ENCODE data around the gene ZBTB7A. TPM values are rescaled to one million over a fixed set of nuclear protein-coding genes. Genes with fewer than 3 reads are reported as not detected.

The ZBTB7A gene
- total RNA-seq, 1 experiment from 2014 or later = 25.9 TPM

DNA sequence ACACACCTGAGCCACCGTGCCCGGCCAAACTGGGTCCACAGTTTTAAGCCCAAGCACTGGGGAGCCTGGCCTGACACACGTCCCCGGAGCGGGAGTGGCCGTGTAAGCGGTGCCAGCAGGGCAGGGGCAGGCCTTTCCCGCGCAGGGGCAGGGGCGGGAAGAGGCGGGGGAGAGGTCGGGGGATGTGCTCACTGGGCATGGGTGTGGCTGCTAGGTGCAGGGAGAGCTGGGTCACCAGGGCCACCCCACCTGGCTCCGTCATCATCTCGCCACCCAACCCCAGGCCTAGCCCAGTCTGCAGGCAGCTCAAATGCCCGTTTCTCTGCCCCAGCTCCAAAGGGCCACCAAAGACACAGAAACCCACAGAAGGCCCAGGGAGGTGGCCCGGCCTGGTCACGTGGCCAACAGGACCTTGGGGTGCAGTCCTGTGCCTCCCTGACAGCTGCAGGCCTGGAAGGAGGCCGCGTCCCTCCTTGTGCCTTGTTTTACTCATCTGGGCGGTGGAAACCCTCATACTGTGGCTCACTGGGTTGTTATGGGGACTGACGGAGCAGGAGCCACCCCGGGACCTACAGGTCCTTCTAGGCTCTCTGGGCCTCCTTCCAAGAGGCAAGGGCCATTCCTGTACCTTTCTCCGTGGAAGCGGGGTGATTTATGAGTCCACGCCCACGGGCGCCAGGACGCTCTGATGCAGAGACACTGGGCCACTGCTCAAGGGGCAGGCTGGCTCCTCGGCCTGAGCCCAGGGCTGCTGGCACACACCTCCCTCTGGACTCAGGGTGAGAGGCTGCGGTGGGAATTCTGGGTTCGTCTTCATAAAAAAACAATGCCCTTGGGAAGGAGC, 29.6 kb upstream of the ZBTB7A start:
- no peaks in the 10 kb centered on the region for H3K9me3 ChIP-seq (ENCODE audit: low read depth, low read length, poor library complexity, severe bottlenecking)
- no TSS peak for BruUV-seq (replicated peaks)
- intact Hi-C loops (cut with micrococcal nuclease; ENCODE audit: unreplicated experiment) = no loop called here
- peaks cover 35% of the 10 kb centered on the region for H3K36me3 ChIP-seq (ENCODE audit: insufficient read depth, low read length, poor library complexity, severe bottlenecking)
- no peaks in the 10 kb centered on the region for H3K27me3 ChIP-seq (replicated peaks; ENCODE audit: insufficient read depth, low read depth, low read length, poor library complexity)
- ChIA-PET CTCF (no interaction called here), POLR2A (ENCODE audit: low non-redundant PET) (no interaction called here)
- no peak overlapping the region for H3K4me3 ChIP-seq (ENCODE audit: low read depth, low read length, poor library complexity, severe bottlenecking)
- TF ChIP-seq EZH2 (IDR thresholded peaks at IDR 0.05; ENCODE audit: borderline replicate concordance, low read depth, low read length, poor library complexity, severe bottlenecking) = no peak
- TF ChIP-seq, protein P1, sequence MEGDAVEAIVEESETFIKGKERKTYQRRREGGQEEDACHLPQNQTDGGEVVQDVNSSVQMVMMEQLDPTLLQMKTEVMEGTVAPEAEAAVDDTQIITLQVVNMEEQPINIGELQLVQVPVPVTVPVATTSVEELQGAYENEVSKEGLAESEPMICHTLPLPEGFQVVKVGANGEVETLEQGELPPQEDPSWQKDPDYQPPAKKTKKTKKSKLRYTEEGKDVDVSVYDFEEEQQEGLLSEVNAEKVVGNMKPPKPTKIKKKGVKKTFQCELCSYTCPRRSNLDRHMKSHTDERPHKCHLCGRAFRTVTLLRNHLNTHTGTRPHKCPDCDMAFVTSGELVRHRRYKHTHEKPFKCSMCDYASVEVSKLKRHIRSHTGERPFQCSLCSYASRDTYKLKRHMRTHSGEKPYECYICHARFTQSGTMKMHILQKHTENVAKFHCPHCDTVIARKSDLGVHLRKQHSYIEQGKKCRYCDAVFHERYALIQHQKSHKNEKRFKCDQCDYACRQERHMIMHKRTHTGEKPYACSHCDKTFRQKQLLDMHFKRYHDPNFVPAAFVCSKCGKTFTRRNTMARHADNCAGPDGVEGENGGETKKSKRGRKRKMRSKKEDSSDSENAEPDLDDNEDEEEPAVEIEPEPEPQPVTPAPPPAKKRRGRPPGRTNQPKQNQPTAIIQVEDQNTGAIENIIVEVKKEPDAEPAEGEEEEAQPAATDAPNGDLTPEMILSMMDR (conservative IDR thresholded peaks at IDR 0.05; ENCODE audit: low read depth, low read length) = no peak
- no peak for DNase-seq (ENCODE audit: low spot score)
- H3K27ac ChIP-seq (ENCODE audit: low read depth, low read length, poor library complexity, severe bottlenecking) = no peak overlapping the region
- H3K4me1 ChIP-seq (ENCODE audit: insufficient read depth, low read length, poor library complexity, severe bottlenecking) = no peaks in the 10 kb centered on the region

DNA sequence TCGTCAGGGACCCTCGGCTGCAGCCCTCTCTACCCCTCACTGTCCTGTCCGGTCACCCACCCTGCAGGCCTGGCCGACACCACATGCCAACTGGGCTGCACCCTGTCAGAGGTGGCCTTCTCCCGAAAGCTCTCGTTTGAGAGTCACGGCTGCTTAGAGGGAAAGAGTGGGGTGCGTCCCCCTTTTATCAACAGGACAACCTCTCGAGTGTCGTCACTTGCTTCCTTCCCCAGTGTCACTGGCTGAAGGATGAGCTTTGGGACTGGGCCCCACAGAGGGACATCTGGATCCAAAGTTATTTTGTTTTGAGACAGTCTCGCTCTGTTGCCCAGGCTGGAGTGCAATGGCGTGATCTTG, 28.8 kb upstream of the ZBTB7A start:
- POLR2A ChIA-PET (ENCODE audit: low non-redundant PET) = no interaction called here
- CTCF ChIA-PET = no interaction called here

DNA sequence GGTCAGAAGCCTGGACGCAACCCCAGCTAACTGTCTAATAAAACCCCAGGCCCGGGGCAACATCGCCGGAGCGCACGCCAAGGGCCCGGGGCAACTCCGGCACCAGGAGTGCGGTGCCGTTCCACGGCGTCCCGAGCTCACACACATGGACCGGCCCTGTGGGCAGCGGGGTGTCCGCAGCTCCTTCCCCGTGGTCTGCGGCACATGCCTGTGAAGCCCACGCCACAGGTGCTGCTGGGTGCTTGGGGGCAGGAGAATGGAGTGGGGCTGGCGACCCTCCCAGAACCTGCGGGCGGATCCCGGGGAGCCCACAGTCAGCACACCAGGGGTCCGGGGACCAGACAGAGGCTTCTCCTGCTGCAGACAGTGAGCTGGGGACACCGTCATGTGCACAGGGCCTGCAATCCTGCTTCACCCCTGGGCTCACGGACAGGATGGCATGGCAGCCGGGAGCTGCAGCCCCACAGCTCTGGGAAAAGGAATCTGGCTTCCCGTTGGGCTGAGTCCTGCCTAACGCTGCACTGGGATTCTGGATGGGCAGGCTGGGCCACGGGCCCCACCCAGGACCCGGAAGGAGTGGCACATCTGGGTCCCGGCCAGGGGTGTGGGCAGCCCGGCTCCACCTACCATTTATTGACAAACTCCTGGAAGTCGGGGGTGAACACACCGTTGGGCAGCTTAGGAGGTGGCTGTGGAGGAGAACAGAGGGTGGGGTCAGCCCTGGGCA, 28.2 kb upstream of the ZBTB7A start:
- ChIA-PET CTCF (no interaction called here), POLR2A (ENCODE audit: low non-redundant PET) (no interaction called here)
- DNase-seq (ENCODE audit: low spot score) = no peak
- no peaks in the 10 kb centered on the region for H3K27me3 ChIP-seq (replicated peaks; ENCODE audit: insufficient read depth, low read depth, low read length, poor library complexity)
- H3K36me3 ChIP-seq (ENCODE audit: insufficient read depth, low read length, poor library complexity, severe bottlenecking) = peaks cover 35% of the 10 kb centered on the region
- H3K4me1 ChIP-seq (ENCODE audit: insufficient read depth, low read length, poor library complexity, severe bottlenecking) = no peaks in the 10 kb centered on the region
- H3K27ac ChIP-seq (ENCODE audit: low read depth, low read length, poor library complexity, severe bottlenecking) = no peak overlapping the region
- TF ChIP-seq EZH2 (IDR thresholded peaks at IDR 0.05; ENCODE audit: borderline replicate concordance, low read depth, low read length, poor library complexity, severe bottlenecking) = no peak
- no peak overlapping the region for H3K4me3 ChIP-seq (ENCODE audit: low read depth, low read length, poor library complexity, severe bottlenecking)
- BruUV-seq (replicated peaks) = no TSS peak
- no peaks in the 10 kb centered on the region for H3K9me3 ChIP-seq (ENCODE audit: low read depth, low read length, poor library complexity, severe bottlenecking)
- intact Hi-C loops (cut with micrococcal nuclease; ENCODE audit: unreplicated experiment) = no loop called here

More for the DNA sequence above, 28.8 kb upstream of the ZBTB7A start:
- no peaks in the 10 kb centered on the region for H3K27me3 ChIP-seq (replicated peaks; ENCODE audit: insufficient read depth, low read depth, low read length, poor library complexity)
- no peaks in the 10 kb centered on the region for H3K9me3 ChIP-seq (ENCODE audit: low read depth, low read length, poor library complexity, severe bottlenecking)
- intact Hi-C loops (cut with micrococcal nuclease; ENCODE audit: unreplicated experiment) = no loop called here
- TF ChIP-seq, protein P1 (conservative IDR thresholded peaks at IDR 0.05; ENCODE audit: low read depth, low read length) = no peak
- TF ChIP-seq EZH2 (IDR thresholded peaks at IDR 0.05; ENCODE audit: borderline replicate concordance, low read depth, low read length, poor library complexity, severe bottlenecking) = no peak
- H3K4me1 ChIP-seq (ENCODE audit: insufficient read depth, low read length, poor library complexity, severe bottlenecking) = no peaks in the 10 kb centered on the region
- no TSS peak for BruUV-seq (replicated peaks)
- H3K4me3 ChIP-seq (ENCODE audit: low read depth, low read length, poor library complexity, severe bottlenecking) = no peak overlapping the region
- no peak overlapping the region for H3K27ac ChIP-seq (ENCODE audit: low read depth, low read length, poor library complexity, severe bottlenecking)
- DNase-seq (ENCODE audit: low spot score) = no peak
- H3K36me3 ChIP-seq (ENCODE audit: insufficient read depth, low read length, poor library complexity, severe bottlenecking) = peaks cover 35% of the 10 kb centered on the region

Data from A673 (cell line).